H9 (cell line): Measurements from ENCODE around the gene CCDC102A. TPM values are rescaled to one million over a fixed set of nuclear protein-coding genes. Genes with fewer than 3 reads are reported as not detected.
A peak's percentile ranks its signal among the peaks of the same experiment; 100 is the strongest.

ENCODE experiments used
- DNase-seq: peaks from one replicate; pipeline ENCODE4 v3.0.0-alpha.2; 2017
- H2AFZ ChIP-seq: one replicate; pipeline ENCODE4 v1.6.1; 2013; ENCODE audit warnings: mild to moderate bottlenecking, low read length, control low read depth, moderate library complexity
- H2AK5ac ChIP-seq: 2 replicates; pipeline ENCODE4 v1.6.1; 2013; ENCODE audit warnings: low read length, control low read depth, mixed read lengths; ENCODE audit not compliant: insufficient read length
- H2BK120ac ChIP-seq: one replicate; pipeline ENCODE4 v1.6.1; 2013; ENCODE audit warnings: low read depth, mild to moderate bottlenecking, low read length, control low read depth, inconsistent platforms; ENCODE audit not compliant: poor library complexity, severe bottlenecking
- H2BK12ac ChIP-seq: 2 replicates; pipeline ENCODE4 v1.6.1; 2013; ENCODE audit warnings: low read length, control low read depth, mixed read lengths, low read depth; ENCODE audit not compliant: insufficient read length
- H2BK15ac ChIP-seq: 2 replicates; pipeline ENCODE4 v1.6.1; 2013; ENCODE audit warnings: low read depth, low read length, control low read depth
- H2BK20ac ChIP-seq: one replicate; pipeline ENCODE4 v1.6.1; 2013; ENCODE audit warnings: low read depth, mild to moderate bottlenecking, low read length, control low read depth, inconsistent platforms; ENCODE audit not compliant: poor library complexity, severe bottlenecking
- H2BK5ac ChIP-seq: 2 replicates; pipeline ENCODE4 v1.6.1; 2013; ENCODE audit warnings: low read length, control low read depth, mixed read lengths; ENCODE audit not compliant: insufficient read length
- H3K14ac ChIP-seq: 2 replicates; pipeline ENCODE4 v1.6.1; 2013; ENCODE audit warnings: low read length, control low read depth; ENCODE audit not compliant: insufficient read depth
- H3K18ac ChIP-seq: 2 replicates; pipeline ENCODE4 v1.6.1; 2013; ENCODE audit warnings: low read depth, mild to moderate bottlenecking, mixed read lengths, low read length, control low read depth; ENCODE audit not compliant: insufficient read length
- H3K23ac ChIP-seq: 2 replicates; pipeline ENCODE4 v1.6.1; 2013; ENCODE audit warnings: low read length, control low read depth, mixed read lengths, low read depth; ENCODE audit not compliant: insufficient read length
- H3K23me2 ChIP-seq: 2 replicates; pipeline ENCODE4 v1.6.1; 2013; ENCODE audit warnings: low read depth, mild to moderate bottlenecking, mixed read lengths, low read length, control low read depth; ENCODE audit not compliant: insufficient read length, poor library complexity, severe bottlenecking
- H3K27ac ChIP-seq: 2 replicates; pipeline ENCODE4 v1.5.1; 2013; ENCODE audit warnings: low read length, control low read depth, mixed read lengths, low read depth; ENCODE audit not compliant: insufficient read length
- H3K27me3 ChIP-seq: 2 replicates; pipeline ENCODE4 v1.6.1; 2013; ENCODE audit warnings: low read length, control low read depth, inconsistent platforms; ENCODE audit not compliant: insufficient read depth
- H3K4ac ChIP-seq: 2 replicates; pipeline ENCODE4 v1.6.1; 2013; ENCODE audit warnings: low read depth, mild to moderate bottlenecking, control low read depth, inconsistent platforms, low read length, moderate library complexity
- H3K4me1 ChIP-seq: 2 replicates; pipeline ENCODE4 v1.6.1; 2013; ENCODE audit warnings: low read length, control low read depth, inconsistent platforms; ENCODE audit not compliant: insufficient read depth
- H3K4me2 ChIP-seq: 2 replicates; pipeline ENCODE4 v1.6.1; 2013; ENCODE audit warnings: low read length, control low read depth, mixed read lengths; ENCODE audit not compliant: insufficient read length, insufficient read depth
- H3K56ac ChIP-seq: 2 replicates; pipeline ENCODE4 v1.6.1; 2013; ENCODE audit warnings: low read depth, mild to moderate bottlenecking, mixed read lengths, low read length, control low read depth; ENCODE audit not compliant: insufficient read length
- H3K79me1 ChIP-seq: 2 replicates; pipeline ENCODE4 v1.6.1; 2013; ENCODE audit warnings: low read depth, mild to moderate bottlenecking, moderate library complexity, low read length, control low read depth, inconsistent platforms; ENCODE audit not compliant: insufficient read depth, poor library complexity, severe bottlenecking
- H3K79me2 ChIP-seq: 2 replicates; pipeline ENCODE4 v1.6.1; 2013; ENCODE audit warnings: low read length, control low read depth, inconsistent platforms; ENCODE audit not compliant: insufficient read depth
- H3K9ac ChIP-seq: 2 replicates; pipeline ENCODE4 v1.6.1; 2013; ENCODE audit warnings: low read length, control low read depth, mixed read lengths; ENCODE audit not compliant: insufficient read length; ENCODE audit errors: extremely low read depth
- H3K9me3 ChIP-seq: one replicate; pipeline ENCODE4 v1.6.1; 2013; ENCODE audit warnings: low read depth, low read length, inconsistent platforms; ENCODE audit not compliant: control insufficient read depth
- H3T11ph ChIP-seq: one replicate; pipeline ENCODE4 v1.6.1; 2013; ENCODE audit warnings: mild to moderate bottlenecking, low read length, control low read depth, inconsistent platforms
- H4K20me1 ChIP-seq: one replicate; pipeline ENCODE4 v1.6.1; 2013; ENCODE audit not compliant: control insufficient read depth, insufficient read length, insufficient read depth
- H4K5ac ChIP-seq: 2 replicates; pipeline ENCODE4 v1.6.1; 2013; ENCODE audit warnings: low read depth, mild to moderate bottlenecking, mixed read lengths, low read length, control low read depth; ENCODE audit not compliant: insufficient read length
- H4K8ac ChIP-seq: replicated peaks from 2 replicates; pipeline ENCODE4 v1.6.1; 2013; ENCODE audit warnings: low read length, control low read depth, mixed read lengths, low read depth; ENCODE audit not compliant: insufficient read length
- H4K91ac ChIP-seq: 2 replicates; pipeline ENCODE4 v1.6.1; 2013; ENCODE audit warnings: low read depth, mild to moderate bottlenecking, moderate library complexity, mixed read lengths, low read length, control low read depth; ENCODE audit not compliant: insufficient read length
- H3K27ac Mint-ChIP-seq, 3 experiments: 2 replicates in 2 of 3; 3 replicates in 1 of 3; pipeline ENCODE4 v1.8.0; 2020 to 2021; ENCODE audit warnings: mixed read lengths in 3 of 3, mild to moderate bottlenecking in 1 of 3, moderate library complexity in 1 of 3
- H3K27me3 Mint-ChIP-seq: 2 replicates; pipeline ENCODE4 v1.8.0; 2021; ENCODE audit warnings: low read depth, mild to moderate bottlenecking, moderate library complexity, mixed read lengths
- H3K36me3 Mint-ChIP-seq, 3 experiments: 2 replicates in 2 of 3; 3 replicates in 1 of 3; pipeline ENCODE4 v1.8.0; 2020 to 2021; ENCODE audit warnings: low read depth in 3 of 3, mixed read lengths in 3 of 3; ENCODE audit not compliant: insufficient read depth in 1 of 3
- H3K4me1 Mint-ChIP-seq, 2 experiments: 2 replicates each; pipeline ENCODE4 v1.8.0; 2020; ENCODE audit warnings: mixed read lengths in 2 of 2
- H3K4me3 Mint-ChIP-seq, 2 experiments: 2 replicates in 1 of 2; 3 replicates in 1 of 2; pipeline ENCODE4 v1.8.0; 2020 to 2021; ENCODE audit warnings: mild to moderate bottlenecking in 2 of 2, mixed read lengths in 2 of 2, moderate library complexity in 1 of 2
- H3K9me3 Mint-ChIP-seq, 2 experiments: 2 replicates in 1 of 2; 3 replicates in 1 of 2; pipeline ENCODE4 v1.8.0; 2020; ENCODE audit warnings: mild to moderate bottlenecking in 2 of 2, mixed read lengths in 2 of 2, moderate library complexity in 1 of 2
- WGBS: extraction: QIAGEN DNeasy Blood & Tissue Kit; methylation state at CpG from one replicate; pipeline ENCODE4 v1.1.7; 2013; ENCODE audit warnings: missing lambda C conversion rate, low lambda C conversion rate, mixed read lengths; ENCODE audit not compliant: insufficient read length; ENCODE audit errors: extremely low coverage; 5-methylcytosine and 5-hydroxymethylcytosine counted together
- total RNA-seq: library from RNA; stranded (reverse); gene quantifications from 2 replicates; pipeline ENCODE4 v1.2.1, GENCODE V29; 2021
- TF ChIP-seq, protein P1 (sequence below): fragments of 200-600 bp; sonication (generic); conservative IDR thresholded peaks from 3 replicates; pipeline ENCODE4 v1.8.0; 2021; ENCODE audit warnings: antibody characterized with exemption, mild to moderate bottlenecking

Gene CCDC102A
- total RNA-seq, 1 experiment from 2014 or later = 8.2 TPM

- Histone ChIP-seq H3K27ac (no peak overlapping the region), H2AFZ (no peak overlapping the region), H3K4me1 (no peaks in the 10 kb centered on the region), H3K4ac (no peak overlapping the region), H3T11ph (no peak overlapping the region), H2AK5ac (no peak overlapping the region), H4K91ac (no peak overlapping the region), H2BK120ac (no peak overlapping the region), H3K79me2 (no peaks in the 10 kb centered on the region), H3K56ac (no peak overlapping the region), H4K8ac (no peak overlapping the region), H3K27me3 (no peaks in the 10 kb centered on the region), H3K9me3 (no peaks in the 10 kb centered on the region), H3K4me2 (no peak overlapping the region), H3K23ac (no peak overlapping the region), H2BK15ac (no peak overlapping the region), H2BK12ac (no peak overlapping the region), H3K23me2 (no peaks in the 10 kb centered on the region), H3K79me1 (no peaks in the 10 kb centered on the region), H3K18ac (no peak overlapping the region), H3K9ac (no peak overlapping the region), H4K20me1 (no peaks in the 10 kb centered on the region), H2BK5ac (no peak overlapping the region), H4K5ac (no peak overlapping the region), H2BK20ac (no peak overlapping the region), H3K14ac (no peak overlapping the region; the same call in 1 of the 2 replicates)
- H3K9me3 Mint-ChIP-seq = peaks cover 0 to 2% of the 10 kb centered on the region in 2 experiments; a peak in 1 of 5 replicates
- peak; percentile 72 for DNase-seq
- H3K27me3 Mint-ChIP-seq = peaks cover 2% of the 10 kb centered on the region; the same call in 1 of the 2 replicates
- H3K36me3 Mint-ChIP-seq = peaks cover 2 to 7% (median 2%) of the 10 kb centered on the region in 3 experiments; a peak in 4 of 7 replicates
- H3K27ac Mint-ChIP-seq = no peak overlapping the region; a peak in 1 of 7 replicates
- no peak overlapping the region for H3K4me3 Mint-ChIP-seq
- H3K4me1 Mint-ChIP-seq = 0 out of 4 replicates have a peak, but pooled peaks cover 0 to 3% of the 10 kb centered on the region in 2 experiments
- no CpG with 5 or more reads among the region's 23 CpGs for WGBS
- TF ChIP-seq, protein P1, sequence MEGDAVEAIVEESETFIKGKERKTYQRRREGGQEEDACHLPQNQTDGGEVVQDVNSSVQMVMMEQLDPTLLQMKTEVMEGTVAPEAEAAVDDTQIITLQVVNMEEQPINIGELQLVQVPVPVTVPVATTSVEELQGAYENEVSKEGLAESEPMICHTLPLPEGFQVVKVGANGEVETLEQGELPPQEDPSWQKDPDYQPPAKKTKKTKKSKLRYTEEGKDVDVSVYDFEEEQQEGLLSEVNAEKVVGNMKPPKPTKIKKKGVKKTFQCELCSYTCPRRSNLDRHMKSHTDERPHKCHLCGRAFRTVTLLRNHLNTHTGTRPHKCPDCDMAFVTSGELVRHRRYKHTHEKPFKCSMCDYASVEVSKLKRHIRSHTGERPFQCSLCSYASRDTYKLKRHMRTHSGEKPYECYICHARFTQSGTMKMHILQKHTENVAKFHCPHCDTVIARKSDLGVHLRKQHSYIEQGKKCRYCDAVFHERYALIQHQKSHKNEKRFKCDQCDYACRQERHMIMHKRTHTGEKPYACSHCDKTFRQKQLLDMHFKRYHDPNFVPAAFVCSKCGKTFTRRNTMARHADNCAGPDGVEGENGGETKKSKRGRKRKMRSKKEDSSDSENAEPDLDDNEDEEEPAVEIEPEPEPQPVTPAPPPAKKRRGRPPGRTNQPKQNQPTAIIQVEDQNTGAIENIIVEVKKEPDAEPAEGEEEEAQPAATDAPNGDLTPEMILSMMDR = no peak
Observed at GRCh38 chr16:57514791-57515600, 21.4 kb downstream of the CCDC102A start.
